Stimulated activated CD8-positive, alpha-beta memory T cell treated with anti-CD3 and anti-CD28 coated beads, Interleukin-7, amount 100 ng/mL, for 24 hours (primary cell): ENCODE data around the gene RRP15.

Source experiments
- DNase-seq: peaks from one replicate; pipeline ENCODE4 v3.0.0-alpha.2; 2020; ENCODE audit warnings: low read depth

The RRP15 gene, protein sequence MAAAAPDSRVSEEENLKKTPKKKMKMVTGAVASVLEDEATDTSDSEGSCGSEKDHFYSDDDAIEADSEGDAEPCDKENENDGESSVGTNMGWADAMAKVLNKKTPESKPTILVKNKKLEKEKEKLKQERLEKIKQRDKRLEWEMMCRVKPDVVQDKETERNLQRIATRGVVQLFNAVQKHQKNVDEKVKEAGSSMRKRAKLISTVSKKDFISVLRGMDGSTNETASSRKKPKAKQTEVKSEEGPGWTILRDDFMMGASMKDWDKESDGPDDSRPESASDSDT

DNA sequence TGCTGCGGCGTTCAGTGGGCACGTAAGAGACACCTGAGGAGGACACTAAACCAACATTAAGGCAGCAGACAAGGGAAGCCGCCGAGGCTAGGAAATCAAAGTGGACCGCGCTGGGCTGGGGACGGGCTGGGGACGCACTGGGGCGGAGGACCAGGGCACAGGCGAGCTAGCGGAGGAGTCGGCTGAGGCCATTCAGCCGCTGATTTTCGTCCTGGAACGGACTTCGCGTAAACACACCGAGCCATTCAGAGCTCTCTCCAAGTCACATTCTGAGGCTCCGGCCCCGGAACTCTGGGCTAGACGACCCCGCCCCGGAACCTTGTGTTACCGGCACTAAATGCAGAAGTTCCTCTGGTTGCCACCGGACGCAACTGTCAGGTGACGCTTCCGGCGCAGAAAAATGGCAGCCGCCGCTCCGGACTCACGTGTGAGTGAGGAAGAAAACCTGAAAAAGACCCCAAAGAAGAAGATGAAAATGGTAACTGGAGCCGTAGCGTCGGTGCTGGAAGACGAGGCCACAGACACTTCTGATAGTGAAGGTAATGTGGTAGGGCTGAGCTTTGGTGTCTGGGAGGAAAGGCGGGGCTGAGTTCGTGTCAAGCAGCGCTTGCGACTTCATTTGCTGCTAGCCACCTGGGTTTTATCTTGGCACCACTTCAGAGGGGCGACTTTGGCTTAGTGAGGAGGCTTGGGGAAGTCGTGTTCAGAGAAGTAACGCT, at the start of gene RRP15:
Gene RRP15, plus strand, starts transcription at position 377 of the 719 bp plus-strand sequence. Its CDS starts 24 bp downstream, at position 401.
- peak; percentile 78 for DNase-seq

DNA sequence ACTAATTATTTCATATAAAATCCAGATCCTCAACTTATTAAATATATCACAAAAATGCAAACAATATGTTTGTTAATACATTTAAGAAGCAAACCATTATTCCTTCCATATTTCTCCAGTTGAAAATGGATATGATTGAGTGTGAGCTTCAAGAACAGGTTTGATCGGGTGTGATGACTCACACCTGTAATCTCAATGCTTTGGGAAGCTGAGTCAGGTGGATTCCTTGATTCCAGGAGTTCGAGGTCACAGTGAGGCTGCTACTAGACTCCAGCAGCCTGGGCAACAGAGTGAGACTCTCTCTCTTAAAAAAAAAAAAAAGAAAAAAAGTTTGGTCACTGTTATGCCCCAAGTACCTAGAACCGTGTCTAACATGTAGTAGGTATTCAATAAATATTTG, 42.9 kb upstream of the RRP15 start:
- DNase-seq, result no peak

DNA sequence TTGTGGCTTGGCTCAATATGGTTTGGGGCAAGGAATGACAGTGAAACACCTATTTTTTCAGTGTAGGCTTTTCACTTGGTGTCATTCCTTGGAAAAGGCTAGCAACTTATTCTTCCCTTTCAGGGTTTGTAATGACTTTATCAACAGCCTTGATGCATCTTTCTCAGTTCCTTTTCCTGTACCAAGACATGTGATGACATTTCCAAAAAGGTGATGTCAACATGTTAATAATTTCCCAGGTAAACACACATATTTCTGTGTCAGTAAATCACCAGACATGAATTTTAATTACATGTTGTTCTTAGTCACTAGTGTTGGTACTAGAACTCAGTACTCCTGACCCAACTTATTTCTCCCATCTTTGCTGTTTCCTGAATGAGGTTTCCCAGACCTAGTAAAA, 37.8 kb upstream of the RRP15 start:
- DNase-seq, result no peak

DNA sequence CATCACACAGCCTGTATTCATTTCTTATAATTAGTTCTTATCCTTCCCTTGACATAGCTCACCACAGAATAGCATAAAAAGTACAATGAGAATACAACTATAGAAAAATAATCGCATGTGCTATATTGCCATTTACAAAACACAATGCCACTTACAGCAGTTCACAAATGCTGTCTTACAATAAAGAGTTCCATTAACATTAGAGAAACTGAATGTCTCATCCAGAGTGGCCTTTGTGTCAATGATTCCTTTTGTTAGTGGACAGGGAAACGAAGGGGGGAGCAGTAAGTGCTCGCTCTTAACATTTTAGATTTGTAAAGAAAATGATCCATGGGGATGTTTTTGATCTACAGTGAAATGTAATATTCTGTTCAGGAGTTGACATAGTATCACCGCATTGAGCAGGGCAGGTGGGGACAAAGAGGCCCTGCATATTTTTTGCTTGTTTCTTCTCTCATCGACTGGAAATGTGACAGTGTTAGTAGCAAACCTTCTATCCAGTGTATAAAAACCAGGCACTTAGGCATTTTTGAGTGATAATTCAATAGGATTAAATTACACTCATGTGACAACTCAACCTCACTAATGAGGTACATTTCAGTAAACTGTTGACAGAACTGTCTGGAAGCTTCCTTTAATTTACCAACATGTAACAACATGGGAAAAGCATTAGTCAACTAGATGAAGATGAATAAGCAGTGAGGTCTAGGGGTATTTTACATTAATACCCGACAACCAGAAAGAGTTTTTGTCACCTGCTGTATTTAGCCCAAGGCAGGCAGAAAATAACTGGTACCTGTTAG, 35.6 kb upstream of the RRP15 start:
- no peak for DNase-seq

DNA sequence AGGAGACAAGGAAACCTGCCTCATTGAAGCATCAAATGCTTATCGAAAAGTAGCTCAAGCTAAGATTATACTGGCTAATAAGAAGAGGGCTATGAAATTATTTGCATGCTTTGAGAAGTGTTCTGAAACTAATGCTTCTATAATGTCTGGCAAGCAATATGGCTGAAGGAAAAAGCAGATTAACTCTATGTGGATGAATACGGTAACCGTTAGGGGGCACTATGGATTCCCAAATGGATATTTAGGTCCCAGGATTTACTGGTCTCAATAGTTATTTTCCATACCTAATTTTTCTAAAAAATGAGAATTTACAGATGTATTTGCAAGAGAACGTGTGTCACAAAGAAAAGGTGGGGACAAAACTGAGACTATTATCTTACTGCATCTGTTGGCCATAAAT, 34.6 kb upstream of the RRP15 start:
- no peak for DNase-seq

DNA sequence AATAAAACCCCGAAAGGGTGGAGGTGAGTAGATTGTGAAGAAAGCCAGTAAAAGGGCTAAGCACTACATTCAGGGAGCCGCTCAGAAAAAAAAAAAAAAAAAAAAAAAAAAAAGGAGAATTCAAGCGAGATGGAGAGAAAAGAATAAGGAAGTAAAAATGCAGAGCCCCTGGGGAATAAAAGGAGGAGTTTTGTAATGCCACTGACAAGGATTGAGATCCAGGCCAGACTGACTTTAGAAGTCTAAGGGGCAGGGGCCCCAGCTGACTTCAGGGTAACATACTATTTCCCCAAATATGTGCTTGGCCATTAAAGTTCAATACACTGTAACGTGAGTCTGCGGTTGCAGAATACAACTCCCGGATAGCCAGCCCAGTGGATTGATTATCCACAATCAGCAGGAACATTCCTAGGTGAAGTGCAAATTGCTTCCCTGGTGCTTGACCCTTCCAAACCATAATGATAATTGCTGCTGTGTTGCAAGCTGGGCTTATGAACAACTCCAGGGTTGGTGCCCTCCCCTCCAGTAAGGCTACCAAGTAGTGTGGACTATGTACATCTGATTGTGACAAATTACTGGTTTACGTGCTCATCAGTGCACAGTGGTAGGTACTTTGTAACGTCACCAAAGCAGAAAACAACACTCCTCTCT, 30.7 kb upstream of the RRP15 start:
- no peak for DNase-seq

DNA sequence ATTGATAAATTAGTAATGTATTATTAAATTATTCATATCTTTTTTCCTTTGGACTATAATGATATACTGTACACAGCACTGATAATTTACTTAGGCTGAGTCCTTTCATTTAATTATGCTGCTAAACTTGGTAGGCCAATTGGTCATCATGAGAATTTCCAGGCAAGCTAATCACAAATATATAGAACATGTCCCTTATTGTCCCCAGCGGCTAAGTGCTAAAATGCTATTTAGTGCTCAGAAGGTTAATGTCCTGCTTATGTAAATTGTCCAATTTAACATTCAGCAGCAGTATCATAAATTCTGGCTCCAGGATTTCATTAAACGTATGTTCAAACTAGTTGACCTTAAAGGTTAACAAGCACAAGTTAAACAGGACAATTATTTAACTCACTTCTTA, 30.0 kb upstream of the RRP15 start:
- no peak for DNase-seq

DNA sequence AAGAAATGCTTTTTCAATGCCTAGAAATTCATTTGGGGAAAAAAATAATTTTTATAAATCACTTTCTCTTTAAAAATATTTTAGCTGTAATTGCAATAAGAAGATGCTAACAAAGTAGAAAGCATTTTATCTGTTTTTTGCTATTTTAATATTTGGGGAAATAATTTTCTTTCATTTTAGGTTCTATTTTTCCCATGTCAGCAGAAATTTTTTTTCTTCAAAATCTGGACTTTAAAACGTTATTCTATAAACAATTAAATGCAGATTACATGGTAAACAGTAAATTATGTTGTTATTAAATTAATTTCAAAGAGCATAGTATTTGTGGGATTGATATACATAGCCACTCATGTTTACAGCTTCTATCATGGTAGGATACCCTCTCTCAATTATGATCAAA, 27.7 kb upstream of the RRP15 start:
- DNase-seq, result no peak

DNA sequence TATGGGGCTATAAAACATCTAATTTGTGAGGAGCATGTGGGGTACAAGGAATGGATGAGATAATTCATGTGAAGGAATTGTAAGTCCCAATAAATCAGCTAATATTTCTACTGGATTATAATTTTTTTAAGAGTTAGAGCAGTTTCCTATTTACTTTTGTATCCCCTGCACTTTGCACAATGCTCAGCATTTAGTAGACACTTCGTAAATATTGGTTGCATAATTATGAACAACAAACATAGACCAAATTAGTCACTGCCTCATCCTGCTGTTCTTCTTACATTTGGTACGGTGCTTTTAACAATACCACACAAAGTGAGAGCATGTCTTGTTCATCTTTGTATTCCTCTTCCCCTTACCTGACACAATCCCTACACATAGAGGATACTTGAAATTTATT, 27.1 kb upstream of the RRP15 start:
- no peak for DNase-seq

DNA sequence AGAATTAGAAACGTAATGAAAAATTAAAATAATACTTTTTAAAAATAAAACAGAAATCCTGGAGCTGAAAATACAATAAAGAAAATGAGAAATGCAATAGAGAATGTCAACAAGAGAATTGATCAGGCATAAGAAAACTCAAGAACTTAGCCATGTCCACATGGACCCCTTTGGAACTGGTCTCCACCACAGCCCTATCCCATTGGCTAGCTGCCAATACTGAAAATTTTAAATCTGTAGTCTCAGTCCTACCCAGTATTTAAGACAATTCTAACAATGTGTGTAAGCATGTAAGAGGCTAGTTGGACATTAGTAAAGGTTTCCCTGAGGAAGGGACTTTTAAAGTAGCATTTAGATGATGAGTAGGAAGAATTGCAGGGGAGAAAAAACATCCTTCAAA, 25.8 kb upstream of the RRP15 start:
- DNase-seq, result no peak

DNA sequence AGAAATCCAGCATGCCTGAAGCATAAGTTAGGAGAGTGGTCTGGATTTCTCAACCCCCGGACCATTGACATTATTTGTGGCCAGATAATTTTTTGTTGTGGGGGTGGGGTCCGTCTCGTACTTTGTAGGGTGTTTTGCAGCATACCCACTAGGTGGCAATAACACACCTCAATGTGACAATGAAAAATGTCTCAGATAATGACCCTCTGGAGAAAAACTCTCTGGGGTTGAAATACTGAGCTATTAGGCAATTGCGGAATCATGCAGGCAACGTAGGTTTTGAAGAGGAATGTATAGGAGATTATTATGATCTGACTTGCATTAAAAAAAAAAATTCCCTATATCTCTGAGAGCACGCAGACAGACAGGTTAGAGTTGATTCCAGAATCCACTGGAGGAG, 25.3 kb upstream of the RRP15 start:
- DNase-seq, result no peak

DNA sequence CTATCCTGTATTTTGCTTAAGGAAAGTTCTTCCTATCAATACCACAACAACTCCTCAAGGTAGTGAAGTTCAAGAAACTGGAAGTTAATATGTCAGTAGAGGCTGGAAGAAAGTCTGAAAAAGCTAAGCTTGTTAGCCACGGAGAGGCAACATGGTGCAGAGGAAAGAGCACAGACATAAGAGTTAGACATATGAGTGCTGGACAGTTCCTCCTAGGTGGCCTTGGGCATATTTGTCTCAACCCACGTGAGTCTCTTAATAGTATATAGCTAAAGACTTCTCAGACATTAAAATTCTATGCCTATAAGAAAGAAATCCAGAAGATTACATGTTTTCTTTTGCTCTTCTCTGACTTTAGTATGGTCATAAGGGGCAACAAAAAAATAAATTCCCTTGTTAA, 22.8 kb upstream of the RRP15 start:
- DNase-seq, result no peak

DNA sequence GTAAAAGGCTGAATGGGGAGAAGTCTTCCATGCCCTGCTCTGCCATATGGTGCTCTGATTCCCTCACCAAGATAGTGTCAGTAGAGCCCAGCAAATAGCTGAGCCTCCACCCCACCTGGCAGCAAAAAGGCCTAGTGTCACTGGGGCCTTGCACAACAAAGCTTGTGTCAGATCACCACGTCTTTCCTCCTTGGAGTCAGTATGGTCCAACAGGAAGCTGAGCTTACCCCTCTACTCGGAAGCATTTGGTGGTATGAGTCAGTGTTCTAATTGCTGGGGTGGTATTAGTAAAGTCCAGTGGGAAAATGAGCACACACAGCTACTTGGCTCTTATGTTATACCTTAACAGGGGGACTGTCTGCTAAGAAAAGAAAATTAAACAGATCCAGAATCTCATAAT, 18.7 kb upstream of the RRP15 start:
- DNase-seq, result no peak

DNA sequence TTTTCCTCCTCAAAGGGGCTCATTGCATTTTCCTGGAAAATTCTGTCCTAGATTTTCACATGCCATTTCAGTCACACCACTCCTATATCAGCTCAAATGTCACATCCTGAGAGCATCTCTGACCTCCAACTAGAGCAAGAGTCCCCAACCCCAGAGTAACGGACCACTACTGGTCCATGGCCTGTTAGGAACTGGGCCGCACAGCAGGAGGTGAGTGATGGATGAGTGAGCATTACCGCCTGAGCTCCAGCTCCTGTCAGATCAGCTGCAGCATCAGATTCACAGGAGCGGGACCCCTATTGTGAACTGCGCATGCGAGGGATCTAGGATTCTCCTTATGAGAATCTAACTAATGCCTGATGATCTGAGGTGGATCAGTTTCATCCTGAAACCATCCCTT, 12.7 kb upstream of the RRP15 start:
- no peak for DNase-seq

DNA sequence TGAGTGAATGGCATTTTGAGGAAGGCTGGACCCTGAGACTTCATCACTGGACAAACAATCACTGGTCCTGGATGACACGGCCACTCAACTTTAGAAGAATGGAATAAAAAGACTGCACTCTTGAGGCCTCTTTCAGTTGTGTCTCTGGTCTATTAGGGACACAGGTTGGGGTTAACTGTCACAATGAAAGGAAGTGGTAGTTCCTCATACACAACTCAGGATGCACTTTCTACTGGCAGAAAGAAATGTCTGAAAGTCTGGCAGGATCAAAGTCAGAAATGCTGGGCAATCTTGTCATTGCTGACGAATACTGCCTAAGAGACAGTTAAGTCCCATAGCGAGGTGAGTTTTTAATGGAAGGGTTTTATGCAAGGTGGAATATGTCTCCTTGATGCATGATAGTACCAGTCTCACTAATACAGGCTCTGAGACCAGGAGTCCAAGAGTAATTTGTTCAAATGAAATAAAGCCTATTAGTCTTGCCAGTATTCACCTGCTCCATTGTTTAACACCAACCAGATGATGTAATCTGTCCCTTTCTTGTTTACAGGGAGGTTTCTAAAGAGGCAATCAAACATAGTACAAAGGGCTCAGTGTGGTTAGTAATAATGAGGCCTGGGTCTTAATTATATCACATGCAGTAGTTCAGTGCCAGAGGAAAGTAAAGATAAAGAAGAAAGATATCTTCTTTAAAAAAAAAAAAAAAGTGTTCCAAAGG, 11.2 kb upstream of the RRP15 start:
- DNase-seq, result no peak

DNA sequence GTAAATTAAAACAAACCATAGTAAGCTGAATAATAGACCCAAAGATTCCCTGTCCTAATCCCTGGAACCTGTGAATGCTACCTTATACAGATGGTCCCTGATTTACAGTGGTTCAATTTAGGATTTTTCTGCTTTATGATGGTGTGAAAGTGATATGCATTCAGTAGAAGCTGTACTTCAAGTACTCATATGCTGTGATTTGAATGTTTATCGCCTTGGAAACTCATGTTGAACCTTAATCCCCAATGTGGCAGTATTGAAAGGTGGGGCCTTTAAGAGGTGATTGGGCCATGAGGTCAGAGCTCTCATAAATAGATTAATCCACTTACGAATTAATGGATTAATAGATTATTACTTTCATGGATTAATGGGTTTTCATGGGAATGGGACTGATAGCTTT, 10.6 kb upstream of the RRP15 start:
- DNase-seq, result no peak

DNA sequence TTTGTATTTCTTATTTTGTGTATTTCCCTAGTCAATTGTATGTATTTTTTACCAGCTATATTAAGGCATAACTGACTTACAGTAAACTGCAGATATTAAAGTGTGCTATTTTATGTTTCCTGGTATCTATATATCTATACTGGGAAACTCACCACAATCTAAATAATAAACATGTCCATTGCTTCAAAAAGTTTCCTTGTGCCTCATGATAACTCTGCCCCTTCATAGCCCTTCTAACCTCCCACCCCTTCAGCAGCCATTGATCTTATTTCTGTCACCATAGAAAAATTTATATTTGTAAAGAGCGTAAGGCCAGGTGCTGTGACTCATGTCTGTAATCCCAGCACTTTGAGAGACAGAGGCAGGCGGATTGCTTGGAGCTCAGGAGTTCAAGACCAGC, 9.3 kb upstream of the RRP15 start:
- no peak for DNase-seq

DNA sequence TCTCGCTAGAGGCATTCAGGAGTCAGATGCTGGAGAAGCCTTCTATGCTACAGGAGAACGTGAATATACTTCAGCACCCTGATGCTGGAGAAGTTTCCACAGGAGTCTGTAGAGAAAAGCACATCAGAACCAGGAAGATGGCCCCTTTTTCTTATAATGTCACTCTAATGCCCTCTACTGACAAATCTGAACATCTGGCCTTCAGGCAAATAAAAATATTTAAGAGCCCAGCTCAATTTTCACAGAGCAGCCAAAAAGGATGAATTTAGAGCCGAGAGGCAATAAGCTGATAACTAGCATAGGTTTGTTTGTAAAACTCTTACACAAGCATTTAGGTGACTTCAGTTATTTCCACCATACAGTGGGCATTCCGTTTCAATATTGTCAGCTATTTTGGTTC, 3.8 kb upstream of the RRP15 start:
- DNase-seq, result no peak

DNA sequence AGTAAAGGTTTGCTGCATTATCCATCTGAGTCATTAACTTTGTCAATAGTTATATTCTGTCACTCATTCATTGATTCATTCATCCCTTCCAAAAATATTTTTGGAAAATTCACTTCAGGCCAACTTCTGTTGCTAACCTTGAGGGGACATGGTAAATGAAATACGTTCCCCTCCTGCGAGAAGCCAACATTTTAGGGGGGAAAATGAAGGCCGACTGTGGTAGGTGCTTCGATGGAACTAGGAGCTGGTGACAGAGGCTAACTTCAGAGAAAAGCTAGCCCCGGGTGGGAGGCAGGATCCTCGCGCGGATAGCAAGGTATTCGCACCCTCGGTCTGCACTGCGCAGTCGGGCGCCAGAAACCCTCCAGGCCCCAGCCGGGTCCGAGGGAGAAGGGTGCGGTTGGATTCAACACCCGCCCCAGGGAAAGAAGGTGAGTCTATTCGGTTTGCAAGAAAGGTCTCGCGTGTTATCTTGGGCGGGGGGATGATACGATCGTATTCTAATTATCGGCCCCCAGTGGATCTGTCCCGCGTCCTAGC, 646 bp upstream of the RRP15 start:
- DNase-seq, result no peak

DNA sequence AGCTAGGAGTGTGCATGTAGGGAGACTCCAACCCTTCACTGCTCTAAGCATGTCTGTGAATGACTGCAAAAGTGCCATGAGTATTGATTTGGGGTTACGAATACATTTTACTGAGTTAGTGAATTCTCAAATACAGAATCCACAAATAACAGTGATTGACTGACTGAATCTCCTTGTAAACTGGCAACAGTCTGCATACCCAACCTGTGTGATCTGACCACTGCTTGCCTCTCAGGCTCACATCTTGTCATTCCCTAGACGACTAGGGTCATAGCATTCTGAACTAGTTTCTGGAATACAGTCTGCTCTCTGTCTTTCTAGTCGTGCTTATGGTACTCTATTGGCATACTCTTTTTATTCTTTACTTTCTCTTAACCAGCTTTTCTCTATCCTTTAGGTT, 7.4 kb downstream of the RRP15 start:
- no peak for DNase-seq

DNA sequence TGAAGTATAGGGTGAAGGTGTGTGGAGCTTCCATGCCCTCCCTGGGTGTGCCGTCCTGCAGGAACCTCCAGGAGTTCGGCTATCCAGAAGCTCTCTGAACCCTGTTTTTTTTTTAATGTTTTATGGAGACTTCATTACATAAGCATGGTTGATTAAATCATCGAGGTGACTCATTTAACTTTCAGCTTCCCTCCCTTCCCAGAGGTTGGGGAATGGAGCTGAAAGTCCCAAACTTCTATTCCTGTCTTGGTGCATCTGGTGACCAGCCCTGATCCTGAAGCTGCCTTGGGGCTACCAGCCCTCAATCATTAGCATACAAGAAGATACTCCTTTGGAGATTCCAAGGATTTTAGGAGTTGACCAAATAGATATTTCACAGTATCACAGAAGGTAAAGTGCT, 9.5 kb downstream of the RRP15 start:
- no peak for DNase-seq

DNA sequence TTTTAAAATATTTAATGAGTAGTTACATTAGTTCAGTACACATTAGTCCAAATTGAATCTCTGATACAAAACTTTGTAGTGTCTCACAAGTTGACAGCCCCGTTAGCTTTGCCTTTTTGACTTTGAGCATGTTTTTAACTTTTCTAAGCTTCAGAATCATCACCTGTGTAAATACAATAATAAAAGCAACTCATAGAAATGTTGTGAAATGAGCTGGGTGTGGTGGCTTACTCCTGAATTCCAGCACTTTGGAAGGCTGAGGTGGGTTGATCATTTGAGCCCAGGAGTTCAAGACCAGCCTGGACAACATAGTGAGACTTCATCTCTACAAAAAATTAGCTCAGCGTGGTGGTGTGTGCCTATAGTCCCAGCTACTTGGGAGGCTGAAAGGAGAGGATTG, 11.1 kb downstream of the RRP15 start:
- no peak for DNase-seq
